ENCODE data around the gene RASA3.
A peak's percentile ranks its signal among the peaks of the same experiment; 100 is the strongest.

Gene RASA3

DNA sequence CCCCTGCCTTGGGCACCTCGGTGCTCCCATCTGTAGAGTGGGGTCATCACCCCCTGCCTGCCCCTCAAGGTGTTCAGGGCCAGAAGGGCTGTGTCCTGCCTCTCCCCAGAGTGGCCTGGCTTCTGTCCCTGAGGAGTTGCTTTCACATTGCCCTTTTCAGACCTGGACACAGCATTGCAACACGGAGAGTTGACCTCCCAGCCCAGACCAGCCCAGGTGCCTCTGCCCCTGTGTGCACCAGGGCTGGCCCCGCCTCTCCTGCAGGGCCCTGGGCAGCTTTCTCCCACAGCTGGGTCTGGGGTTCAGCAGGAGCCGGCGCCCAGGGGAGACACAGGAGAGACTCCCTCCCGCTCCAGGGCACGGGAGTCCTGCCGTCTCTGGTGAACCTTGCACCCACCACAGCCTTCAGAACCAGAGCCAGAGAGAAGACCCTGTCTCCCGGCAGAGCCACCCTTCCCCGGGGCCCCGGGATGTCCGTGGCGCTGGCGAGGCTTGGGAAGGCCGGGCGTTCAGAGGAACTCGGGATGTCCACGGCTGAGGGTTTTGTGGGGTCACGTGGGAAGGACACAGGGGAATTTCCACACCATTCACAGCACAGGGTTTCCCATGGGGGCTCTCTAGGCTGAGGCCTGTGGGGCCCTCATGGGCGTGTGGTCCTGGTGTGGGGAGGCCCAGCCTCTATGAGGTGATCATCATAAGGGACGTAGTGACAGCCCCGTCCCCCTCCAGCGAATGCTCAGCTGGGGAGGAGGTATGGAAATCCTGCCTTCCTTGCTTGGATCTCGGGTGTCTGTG, 181.8 kb downstream of the RASA3 start:
- no peak for DNase-seq (ENCODE audit: low spot score)

DNA sequence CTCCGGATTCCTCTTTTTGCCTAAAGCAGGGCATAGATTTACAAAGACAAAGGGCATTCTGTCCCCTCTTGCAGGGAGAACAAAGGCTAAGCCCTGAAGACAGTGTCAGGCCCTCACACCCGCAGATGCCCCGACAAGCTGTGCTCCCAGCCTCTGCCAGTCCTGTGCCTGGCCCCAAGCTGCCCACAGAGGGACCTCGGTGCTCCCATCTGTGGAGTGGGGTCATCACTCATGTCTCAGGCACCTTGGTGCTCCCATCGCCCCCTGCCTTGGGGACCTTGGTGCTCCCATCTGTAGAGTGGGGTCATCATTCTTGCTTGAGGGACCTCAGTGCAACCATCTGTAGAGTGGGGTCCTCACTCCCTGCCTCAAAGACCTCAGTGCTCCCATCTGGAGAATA, 182.9 kb downstream of the RASA3 start:
- DNase-seq (ENCODE audit: low spot score), result no peak

DNA sequence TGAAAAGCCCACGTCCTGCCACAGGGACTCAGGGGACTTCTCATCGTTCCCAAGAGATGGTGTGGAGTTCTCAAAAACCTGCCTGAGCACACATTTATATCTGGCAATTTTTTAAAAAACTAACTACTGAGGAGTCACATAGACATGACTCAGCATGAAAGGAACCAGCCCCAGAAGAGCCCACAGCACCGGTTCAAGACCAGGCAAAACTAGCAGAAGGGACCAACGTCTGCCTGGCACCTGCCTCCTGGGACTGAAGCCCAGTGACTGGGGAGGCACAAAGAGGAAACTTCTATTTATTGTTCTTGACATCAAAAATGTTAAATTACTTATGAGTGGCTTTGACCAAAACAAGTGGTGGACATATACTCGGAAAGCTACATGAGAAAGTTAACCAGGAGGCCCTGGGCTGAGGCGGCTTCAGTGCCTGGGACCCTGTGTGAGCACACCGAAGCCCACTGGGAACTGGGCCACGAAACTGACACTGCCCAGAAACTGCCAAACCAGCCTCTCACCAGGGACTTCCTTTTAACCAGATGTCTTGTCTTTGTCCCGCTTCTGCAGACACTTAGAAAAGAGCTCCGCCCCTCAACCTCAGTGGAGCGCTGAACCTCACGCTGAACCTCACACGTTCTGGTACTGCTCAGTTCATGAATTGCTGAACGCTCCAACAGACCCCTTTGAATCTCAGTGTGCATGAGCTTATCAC, 184.2 kb downstream of the RASA3 start:
- no peak for DNase-seq (ENCODE audit: low spot score)

DNA sequence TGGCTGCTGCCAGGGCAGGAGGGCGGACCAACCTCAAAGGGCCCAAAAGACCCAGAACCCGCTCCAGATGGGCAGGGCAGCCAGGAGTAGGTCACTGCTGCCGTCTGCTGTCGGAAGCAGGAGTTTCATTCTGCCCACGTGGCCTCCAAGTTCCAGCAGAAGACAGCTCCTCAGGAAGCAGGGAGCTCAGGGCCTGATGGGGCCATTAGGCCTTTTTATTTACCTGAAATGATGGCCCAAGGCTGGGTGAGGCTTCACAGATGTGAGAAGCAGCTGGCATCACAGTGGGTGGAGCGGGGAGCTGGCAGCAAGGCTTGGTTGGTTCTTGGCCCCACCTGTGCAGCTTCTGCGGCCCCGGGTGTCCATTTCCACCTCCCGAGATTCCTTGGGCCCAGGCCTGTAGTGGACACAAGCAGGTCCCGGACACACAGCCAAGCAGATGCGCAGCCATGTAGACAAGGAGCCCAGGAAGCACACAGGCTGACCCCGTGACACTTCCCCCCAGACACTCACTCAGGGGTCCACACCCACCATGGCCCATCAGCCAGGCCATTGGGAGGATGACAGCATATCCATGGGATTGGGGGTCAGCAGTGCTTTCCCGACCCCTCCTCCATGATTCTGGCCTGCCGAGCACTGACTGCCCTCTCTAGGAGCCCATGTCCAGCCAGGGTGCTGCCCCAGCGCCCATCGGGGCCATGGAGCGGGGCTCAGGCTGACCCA, 185.0 kb downstream of the RASA3 start:
- peak; percentile 53 for DNase-seq (ENCODE audit: low spot score)

DNA sequence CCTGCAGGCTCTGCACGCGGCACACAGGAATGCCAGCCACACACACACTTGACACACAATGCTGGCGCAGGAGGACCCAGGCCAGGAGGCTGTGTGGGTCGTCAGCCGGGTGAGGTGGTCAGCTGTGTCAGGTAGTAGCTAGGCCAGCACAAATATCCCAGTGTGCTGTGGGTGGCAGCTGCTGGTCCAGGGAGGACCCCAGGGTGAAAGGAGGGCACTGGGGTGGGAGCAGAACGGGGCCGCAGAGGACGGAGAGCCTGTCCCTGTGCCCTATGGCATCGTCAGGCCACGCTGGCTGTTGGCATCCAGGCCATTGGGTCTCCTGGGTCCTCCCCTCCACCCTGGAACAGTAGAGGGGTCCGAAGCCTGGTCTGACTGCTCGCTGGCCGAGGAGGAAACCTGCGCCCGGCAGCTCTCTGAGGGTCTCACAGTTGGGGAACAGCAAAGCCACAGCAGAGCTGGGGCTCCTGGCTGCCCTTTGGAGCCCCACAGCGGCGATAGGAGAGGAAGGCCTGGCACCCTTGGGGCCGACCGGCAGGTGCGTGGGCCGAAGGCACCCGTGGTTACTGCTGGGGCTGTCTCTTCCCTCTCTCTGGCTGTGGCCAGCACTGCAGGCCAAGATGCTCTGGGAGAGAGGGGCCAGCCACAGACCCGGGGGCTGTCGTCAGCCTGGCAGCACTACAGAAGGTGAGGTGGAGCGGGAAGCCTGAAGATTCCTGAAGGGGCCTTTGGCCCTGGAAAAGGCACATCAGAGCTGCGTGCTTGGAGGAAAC, 185.8 kb downstream of the RASA3 start:
- no peak for DNase-seq (ENCODE audit: low spot score)

DNA sequence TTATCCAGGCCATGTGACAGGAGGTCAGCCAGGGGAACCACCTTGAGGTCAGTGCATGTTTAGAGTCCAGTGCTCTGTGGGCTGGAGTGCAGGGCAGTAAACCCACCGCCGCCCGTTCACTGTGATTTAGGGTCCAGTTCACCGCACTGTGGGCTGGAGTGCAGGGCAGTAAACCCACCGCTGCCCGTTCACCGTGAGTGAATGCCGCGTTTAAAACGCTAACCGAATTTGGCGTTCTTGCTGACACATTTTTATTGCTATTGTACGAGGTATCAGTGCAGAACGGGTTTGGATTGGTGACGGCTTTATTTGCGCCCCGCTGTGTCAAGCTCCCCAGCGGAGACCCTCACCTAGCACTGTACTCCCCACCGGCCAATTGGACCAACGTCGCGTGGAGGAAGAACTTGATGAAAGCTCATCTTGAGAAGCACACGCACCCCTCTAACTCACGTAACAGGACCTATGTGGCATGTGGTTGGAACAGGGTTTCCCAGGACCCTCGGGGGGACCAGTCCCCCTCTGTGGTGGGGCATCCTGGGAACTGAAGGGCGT, 186.5 kb downstream of the RASA3 start:
- no peak for DNase-seq (ENCODE audit: low spot score)

DNA sequence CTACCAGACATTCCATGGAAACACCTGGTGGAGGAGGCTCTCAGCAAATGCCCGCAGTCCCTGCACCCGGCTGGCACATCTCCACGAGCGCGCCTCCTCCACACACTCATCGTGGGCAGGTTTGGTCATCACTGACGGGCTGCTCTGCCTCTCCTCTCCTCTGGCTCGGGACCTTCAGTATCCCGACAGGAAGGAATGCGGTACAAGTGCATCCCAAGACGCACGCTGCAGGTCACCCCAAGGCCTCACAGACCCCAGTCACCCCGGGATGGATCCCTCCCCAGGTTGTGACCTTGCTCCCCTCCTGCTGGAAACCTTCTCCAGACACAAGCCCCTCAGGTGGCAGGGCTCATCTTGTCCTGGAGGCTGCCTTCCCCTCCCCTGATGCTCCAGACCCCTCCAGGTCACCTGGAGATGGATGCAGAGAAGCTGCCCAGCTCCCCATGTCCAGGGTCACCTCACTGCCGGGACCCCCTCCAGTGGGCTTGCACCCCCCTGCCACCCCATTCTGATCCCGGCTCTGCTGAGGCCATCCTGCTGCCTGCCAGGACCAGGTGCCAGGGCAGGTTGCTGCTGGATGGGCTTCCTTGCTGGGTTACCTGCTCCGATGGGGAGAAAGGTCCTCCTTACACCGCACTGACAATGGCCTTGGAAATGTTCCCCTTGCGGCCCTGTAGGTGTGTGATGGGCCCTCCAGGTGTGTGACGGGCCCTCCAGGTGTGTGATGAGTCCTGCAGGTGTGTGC, 188.4 kb downstream of the RASA3 start:
- no peak for DNase-seq (ENCODE audit: low spot score)

DNA sequence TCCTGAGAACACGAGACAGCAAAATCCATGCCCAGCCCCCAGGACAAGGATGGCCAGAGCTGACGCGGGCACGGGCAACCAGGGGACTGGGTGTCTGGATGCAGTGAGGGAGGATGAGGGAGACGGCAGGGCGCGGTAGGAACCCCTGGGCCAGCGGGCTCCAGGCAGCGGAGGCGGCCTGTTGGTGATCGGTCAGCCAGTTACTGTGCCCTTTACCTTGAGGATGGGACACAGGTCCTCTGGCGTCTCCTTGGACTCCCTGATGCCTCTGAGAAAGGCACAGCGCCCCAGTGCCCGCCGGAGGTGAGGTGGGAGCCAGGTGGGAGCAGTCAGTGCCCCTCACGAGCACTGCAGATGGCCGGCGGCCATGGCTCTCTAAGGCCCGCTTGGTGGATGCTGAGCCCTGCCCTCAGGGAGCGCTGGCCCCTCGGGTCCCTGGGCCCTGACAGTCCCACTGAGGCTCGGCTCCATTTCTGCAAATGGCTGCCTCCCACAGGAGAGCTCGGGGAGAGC, 189.8 kb downstream of the RASA3 start:
- no peak for DNase-seq (ENCODE audit: low spot score)

DNA sequence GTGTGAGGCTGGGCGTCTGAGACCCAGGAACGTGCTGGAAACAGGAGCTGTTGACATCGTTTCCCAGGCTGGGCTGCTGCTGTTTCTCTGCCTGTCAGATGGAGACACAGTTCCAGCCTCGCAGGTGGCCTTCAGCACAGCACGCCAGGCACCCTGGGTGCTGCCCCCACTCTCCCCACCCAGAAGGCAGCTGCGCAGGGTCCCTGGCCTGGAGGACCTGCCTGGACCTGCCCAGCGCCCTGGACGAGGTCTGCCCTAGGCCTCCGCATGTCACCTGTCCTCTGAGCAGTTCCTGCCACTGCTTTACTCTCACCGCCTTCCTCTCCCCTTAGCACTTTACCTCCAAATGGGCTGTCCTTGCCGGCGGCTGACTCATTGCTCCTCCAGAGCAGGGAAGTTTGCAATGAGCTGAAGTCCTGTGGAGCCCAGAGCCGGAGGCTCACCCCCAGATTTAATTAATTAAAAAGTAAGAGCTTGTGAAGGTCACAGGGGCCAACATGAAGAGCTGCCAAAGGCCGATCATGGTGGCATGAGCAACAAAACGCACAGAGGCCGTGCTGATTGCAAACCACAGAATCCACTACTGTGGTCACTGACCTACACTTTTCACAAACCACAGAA, 190.7 kb downstream of the RASA3 start:
- DNase-seq (ENCODE audit: low spot score), result peak; percentile 85

DNA sequence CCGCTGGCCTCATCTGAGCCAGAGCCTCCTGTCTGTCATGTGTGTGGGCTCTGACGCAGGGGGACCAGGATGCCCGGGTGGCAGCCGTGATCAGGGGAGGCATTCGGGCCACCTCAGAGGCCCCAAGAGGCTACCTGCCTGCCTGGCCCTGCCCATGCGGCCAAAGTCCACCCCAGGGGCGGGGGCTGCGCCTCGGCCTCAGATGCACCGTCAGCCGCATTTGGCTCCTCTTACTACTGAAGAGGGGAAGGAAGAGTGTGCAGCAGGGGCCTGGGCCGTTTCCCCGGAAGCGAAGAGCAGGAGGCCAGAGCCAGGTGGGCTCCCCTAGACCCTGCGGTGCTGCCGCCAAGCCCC, 192.5 kb downstream of the RASA3 start:
- DNase-seq (ENCODE audit: low spot score), result peak; percentile 59

DNA sequence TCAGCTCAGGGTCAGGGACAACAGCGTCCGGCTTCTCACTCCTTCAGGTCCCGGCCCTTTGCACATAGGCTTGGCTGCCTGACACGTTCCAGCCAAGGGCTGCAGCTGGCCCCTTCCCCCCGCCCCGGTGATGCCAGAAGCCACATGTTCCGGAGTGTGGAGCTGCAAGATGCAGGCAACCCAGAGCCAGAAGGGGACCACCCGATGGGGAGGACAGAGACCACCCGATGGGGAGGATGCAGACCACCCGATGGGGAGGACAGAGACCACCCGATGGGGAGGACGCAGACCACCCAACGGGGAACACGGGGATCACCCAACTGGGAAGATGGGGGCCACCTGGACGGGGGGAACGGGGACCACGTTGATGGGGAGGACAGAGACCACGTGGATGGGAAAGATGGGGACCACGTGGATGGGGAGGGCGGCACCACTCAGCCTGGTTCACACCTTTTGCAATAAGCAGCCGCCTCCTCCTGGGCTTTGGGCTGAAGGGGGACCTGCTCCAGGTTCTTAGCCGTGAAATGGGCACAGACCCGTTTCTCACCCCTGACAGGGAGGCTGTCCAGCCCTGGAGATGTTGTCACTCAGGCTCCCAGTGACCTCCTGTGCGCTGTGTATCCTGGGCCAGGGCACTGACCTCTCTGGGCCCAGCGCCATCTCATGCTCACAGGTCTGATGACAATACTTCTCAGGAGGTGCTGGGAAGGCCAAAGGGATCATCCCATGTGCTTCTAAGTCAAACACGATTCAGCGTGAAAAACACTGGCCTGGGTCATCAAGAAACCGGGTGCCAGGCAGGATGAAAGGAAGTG, 193.1 kb downstream of the RASA3 start:
- DNase-seq (ENCODE audit: low spot score), result no peak

DNA sequence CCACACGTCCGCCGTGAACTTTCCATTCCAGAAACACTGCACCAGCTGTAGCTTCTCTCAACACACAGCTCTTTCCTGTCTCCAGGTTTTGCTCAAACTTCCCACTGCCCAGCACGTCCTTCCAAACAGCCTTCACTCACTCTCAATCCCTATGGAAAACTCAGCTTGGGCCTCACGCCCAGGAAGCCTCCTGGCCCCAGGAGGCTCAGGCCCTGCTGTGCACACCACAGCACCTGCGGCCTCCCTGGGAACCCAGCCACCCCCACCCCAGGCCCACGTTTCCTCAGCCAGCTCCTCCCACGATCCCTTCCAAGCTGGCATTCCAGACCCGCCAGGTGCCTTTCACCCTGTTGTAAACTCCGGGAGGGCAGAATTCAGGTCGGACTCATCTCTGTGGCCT, 193.7 kb downstream of the RASA3 start:
- DNase-seq (ENCODE audit: low spot score), result no peak

DNA sequence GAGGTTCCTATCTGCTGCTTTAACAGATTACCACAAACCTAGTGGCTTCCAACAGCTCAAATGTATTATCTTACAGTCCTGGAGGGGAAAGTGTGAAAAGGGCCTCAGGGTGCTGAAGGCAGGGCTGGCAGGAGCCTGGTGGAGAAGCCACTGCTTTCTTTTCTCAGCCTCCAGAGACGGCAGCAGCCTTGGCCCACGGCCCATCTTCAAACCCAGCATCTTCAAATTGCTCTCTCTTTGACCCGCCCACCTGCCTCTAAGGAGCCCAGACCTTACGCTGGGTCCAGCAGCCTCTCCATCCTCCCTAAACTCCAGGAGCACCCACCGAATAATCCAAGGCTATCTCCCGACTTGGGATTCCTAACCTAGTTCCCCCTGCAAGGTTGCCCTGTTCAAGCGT, 194.2 kb downstream of the RASA3 start:
- DNase-seq (ENCODE audit: low spot score), result no peak

DNA sequence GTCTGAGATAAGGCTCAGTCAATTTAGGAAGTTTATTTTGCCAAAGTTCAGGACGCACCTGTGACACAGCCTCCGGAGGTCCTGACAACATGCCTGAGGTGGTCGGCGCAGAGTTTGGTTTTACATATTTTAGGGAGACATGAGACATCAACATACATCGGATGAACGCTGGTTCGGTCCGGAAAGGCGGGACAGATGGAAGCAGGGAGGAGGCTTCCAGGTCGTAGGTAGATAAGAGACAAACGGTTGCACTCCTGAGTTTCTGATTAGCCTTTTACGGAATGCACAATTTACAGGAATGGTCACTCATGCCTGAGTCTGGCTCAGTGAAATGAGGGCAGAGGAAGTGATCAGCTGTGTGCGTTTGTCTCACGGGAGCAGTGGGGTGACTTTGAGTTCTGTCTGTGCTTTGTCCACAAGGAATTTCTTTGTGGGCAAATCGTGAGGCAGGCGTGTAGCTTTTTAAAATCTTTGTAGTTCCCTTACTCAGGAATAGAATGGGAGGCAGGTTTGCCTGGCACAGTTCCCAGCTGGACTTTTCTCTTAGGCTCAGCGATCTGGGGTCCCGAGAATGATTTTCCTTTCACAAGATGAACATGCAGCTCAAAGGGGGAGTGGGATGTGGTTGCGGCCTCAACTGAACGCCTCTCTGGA, 194.8 kb downstream of the RASA3 start:
- DNase-seq (ENCODE audit: low spot score), result no peak

DNA sequence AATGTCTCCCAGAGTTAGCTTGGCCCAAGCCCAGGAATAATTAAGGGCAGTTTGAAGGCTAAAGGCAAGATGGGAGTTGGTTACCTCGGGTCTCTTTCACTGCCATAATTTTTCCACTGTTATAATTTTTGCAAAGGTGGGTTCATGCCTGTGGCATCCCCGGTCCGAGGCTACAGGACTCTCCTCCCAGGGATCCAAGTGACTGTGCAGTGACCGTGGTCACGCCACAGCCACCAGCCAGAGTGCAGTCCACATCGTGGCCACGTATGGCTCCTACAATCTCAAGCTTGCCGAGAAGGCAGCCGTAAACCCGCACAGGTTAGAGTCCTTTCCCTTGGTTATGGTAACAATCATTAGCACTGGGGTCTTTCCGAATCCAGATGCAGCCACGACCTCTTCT, 195.3 kb downstream of the RASA3 start:
- no peak for DNase-seq (ENCODE audit: low spot score)

DNA sequence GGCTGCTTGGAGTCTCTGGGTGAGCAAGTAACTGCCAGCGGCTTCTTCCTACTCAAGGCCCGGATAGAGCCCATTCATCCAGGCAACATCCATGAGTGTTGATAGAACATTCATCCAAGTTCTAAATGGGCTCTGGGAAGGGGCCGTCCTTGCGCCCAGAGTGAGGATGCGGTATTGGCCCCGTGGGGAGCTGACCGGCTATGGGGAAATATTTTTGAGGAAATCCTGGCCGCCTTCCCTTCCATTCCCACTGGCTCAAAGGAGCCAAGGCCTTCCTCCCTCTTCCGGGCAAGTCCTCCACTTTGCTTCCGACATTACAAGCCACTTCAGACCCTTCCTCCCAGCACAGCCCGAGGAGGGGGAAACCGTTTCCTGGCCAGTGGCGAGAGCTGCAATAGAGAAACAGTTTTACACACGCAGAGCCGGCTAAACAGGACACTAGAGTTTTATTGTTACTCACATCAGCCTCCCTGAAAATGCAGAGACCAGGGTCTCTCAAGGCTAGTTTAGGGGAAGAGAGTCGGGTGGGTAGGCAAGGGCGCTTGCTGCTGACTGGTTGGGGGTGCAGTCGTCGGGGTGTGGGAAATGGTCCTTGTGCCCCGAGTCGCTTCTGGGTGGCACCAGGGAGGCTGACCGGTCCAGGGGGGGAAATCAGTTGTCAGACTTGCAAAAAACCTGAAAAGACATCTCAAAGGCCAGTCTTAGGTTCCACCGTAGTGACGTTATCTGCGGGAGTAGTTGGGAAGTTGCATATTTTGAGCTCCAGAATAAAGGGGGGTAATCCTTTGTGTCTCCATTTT, 196.1 kb downstream of the RASA3 start:
- DNase-seq (ENCODE audit: low spot score), result no peak

DNA sequence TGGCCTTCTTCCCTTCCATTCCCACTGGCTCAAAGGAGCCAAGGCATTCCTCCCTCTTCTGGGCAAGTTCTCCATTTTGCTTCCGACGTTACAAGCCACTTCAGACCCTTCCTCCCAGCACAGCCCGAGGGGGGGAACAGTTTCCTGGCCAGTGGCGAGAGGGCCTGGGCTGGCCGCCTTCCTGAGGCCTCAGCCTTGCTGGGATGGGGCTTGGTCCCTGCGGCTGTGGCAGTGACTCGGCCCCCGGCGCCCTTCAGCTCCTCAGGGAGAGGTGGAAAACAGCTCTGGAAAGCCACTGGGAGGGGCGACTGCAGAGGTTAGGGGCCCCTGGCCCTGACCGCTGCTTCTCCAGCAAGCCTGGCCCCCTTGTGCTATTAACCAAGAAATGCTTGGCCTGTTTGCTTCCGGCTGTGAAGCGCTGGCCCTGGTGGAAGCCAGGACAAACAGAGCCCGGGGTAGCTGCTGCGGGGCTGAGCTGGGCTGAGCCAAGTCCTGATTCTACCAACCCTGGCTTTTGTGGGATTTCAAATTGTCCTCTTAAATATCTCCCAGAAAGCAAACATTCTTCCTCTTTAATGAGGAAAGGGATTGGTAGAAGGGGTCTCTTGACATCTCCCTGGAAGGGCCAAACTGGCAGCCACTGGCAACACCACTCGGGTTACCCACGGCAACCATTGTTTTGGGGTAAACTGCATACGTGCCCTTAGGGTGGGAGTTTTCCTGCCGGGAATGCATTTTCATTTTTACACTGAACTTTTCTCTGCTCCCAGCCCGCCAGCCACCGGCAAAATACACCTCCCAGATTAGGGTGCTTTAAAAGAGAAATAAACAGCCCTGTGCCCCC, 197.2 kb downstream of the RASA3 start:
- DNase-seq (ENCODE audit: low spot score), result no peak

All from SW480 (cell line).